H9 (cell line): ENCODE data around the gene TAAR8. TPM values are rescaled to one million over a fixed set of nuclear protein-coding genes. Genes with fewer than 3 reads are reported as not detected.

Experiments used
- DNase-seq: peaks from one replicate; pipeline ENCODE4 v3.0.0-alpha.2; 2017
- H2AFZ ChIP-seq: one replicate; pipeline ENCODE4 v1.6.1; 2013; ENCODE audit warnings: mild to moderate bottlenecking, low read length, control low read depth, moderate library complexity
- H2AK5ac ChIP-seq: 2 replicates; pipeline ENCODE4 v1.6.1; 2013; ENCODE audit warnings: low read length, control low read depth, mixed read lengths; ENCODE audit not compliant: insufficient read length
- H2BK120ac ChIP-seq: one replicate; pipeline ENCODE4 v1.6.1; 2013; ENCODE audit warnings: low read depth, mild to moderate bottlenecking, low read length, control low read depth, inconsistent platforms; ENCODE audit not compliant: poor library complexity, severe bottlenecking
- H2BK12ac ChIP-seq: 2 replicates; pipeline ENCODE4 v1.6.1; 2013; ENCODE audit warnings: low read length, control low read depth, mixed read lengths, low read depth; ENCODE audit not compliant: insufficient read length
- H2BK15ac ChIP-seq: 2 replicates; pipeline ENCODE4 v1.6.1; 2013; ENCODE audit warnings: low read depth, low read length, control low read depth
- H2BK20ac ChIP-seq: one replicate; pipeline ENCODE4 v1.6.1; 2013; ENCODE audit warnings: low read depth, mild to moderate bottlenecking, low read length, control low read depth, inconsistent platforms; ENCODE audit not compliant: poor library complexity, severe bottlenecking
- H2BK5ac ChIP-seq: 2 replicates; pipeline ENCODE4 v1.6.1; 2013; ENCODE audit warnings: low read length, control low read depth, mixed read lengths; ENCODE audit not compliant: insufficient read length
- H3K14ac ChIP-seq: 2 replicates; pipeline ENCODE4 v1.6.1; 2013; ENCODE audit warnings: low read length, control low read depth; ENCODE audit not compliant: insufficient read depth
- H3K18ac ChIP-seq: 2 replicates; pipeline ENCODE4 v1.6.1; 2013; ENCODE audit warnings: low read depth, mild to moderate bottlenecking, mixed read lengths, low read length, control low read depth; ENCODE audit not compliant: insufficient read length
- H3K23ac ChIP-seq: 2 replicates; pipeline ENCODE4 v1.6.1; 2013; ENCODE audit warnings: low read length, control low read depth, mixed read lengths, low read depth; ENCODE audit not compliant: insufficient read length
- H3K23me2 ChIP-seq: 2 replicates; pipeline ENCODE4 v1.6.1; 2013; ENCODE audit warnings: low read depth, mild to moderate bottlenecking, mixed read lengths, low read length, control low read depth; ENCODE audit not compliant: insufficient read length, poor library complexity, severe bottlenecking
- H3K27ac ChIP-seq: 2 replicates; pipeline ENCODE4 v1.5.1; 2013; ENCODE audit warnings: low read length, control low read depth, mixed read lengths, low read depth; ENCODE audit not compliant: insufficient read length
- H3K27me3 ChIP-seq: 2 replicates; pipeline ENCODE4 v1.6.1; 2013; ENCODE audit warnings: low read length, control low read depth, inconsistent platforms; ENCODE audit not compliant: insufficient read depth
- H3K4ac ChIP-seq: 2 replicates; pipeline ENCODE4 v1.6.1; 2013; ENCODE audit warnings: low read depth, mild to moderate bottlenecking, control low read depth, inconsistent platforms, low read length, moderate library complexity
- H3K4me1 ChIP-seq: 2 replicates; pipeline ENCODE4 v1.6.1; 2013; ENCODE audit warnings: low read length, control low read depth, inconsistent platforms; ENCODE audit not compliant: insufficient read depth
- H3K4me2 ChIP-seq: 2 replicates; pipeline ENCODE4 v1.6.1; 2013; ENCODE audit warnings: low read length, control low read depth, mixed read lengths; ENCODE audit not compliant: insufficient read length, insufficient read depth
- H3K56ac ChIP-seq: 2 replicates; pipeline ENCODE4 v1.6.1; 2013; ENCODE audit warnings: low read depth, mild to moderate bottlenecking, mixed read lengths, low read length, control low read depth; ENCODE audit not compliant: insufficient read length
- H3K79me1 ChIP-seq: 2 replicates; pipeline ENCODE4 v1.6.1; 2013; ENCODE audit warnings: low read depth, mild to moderate bottlenecking, moderate library complexity, low read length, control low read depth, inconsistent platforms; ENCODE audit not compliant: insufficient read depth, poor library complexity, severe bottlenecking
- H3K79me2 ChIP-seq: 2 replicates; pipeline ENCODE4 v1.6.1; 2013; ENCODE audit warnings: low read length, control low read depth, inconsistent platforms; ENCODE audit not compliant: insufficient read depth
- H3K9ac ChIP-seq: 2 replicates; pipeline ENCODE4 v1.6.1; 2013; ENCODE audit warnings: low read length, control low read depth, mixed read lengths; ENCODE audit not compliant: insufficient read length; ENCODE audit errors: extremely low read depth
- H3K9me3 ChIP-seq: one replicate; pipeline ENCODE4 v1.6.1; 2013; ENCODE audit warnings: low read depth, low read length, inconsistent platforms; ENCODE audit not compliant: control insufficient read depth
- H3T11ph ChIP-seq: one replicate; pipeline ENCODE4 v1.6.1; 2013; ENCODE audit warnings: mild to moderate bottlenecking, low read length, control low read depth, inconsistent platforms
- H4K20me1 ChIP-seq: one replicate; pipeline ENCODE4 v1.6.1; 2013; ENCODE audit not compliant: control insufficient read depth, insufficient read length, insufficient read depth
- H4K5ac ChIP-seq: 2 replicates; pipeline ENCODE4 v1.6.1; 2013; ENCODE audit warnings: low read depth, mild to moderate bottlenecking, mixed read lengths, low read length, control low read depth; ENCODE audit not compliant: insufficient read length
- H4K8ac ChIP-seq: replicated peaks from 2 replicates; pipeline ENCODE4 v1.6.1; 2013; ENCODE audit warnings: low read length, control low read depth, mixed read lengths, low read depth; ENCODE audit not compliant: insufficient read length
- H4K91ac ChIP-seq: 2 replicates; pipeline ENCODE4 v1.6.1; 2013; ENCODE audit warnings: low read depth, mild to moderate bottlenecking, moderate library complexity, mixed read lengths, low read length, control low read depth; ENCODE audit not compliant: insufficient read length
- H3K27ac Mint-ChIP-seq, 3 experiments: 2 replicates in 2 of 3; 3 replicates in 1 of 3; pipeline ENCODE4 v1.8.0; 2020 to 2021; ENCODE audit warnings: mixed read lengths in 3 of 3, mild to moderate bottlenecking in 1 of 3, moderate library complexity in 1 of 3
- H3K27me3 Mint-ChIP-seq: 2 replicates; pipeline ENCODE4 v1.8.0; 2021; ENCODE audit warnings: low read depth, mild to moderate bottlenecking, moderate library complexity, mixed read lengths
- H3K36me3 Mint-ChIP-seq, 3 experiments: 2 replicates in 2 of 3; 3 replicates in 1 of 3; pipeline ENCODE4 v1.8.0; 2020 to 2021; ENCODE audit warnings: low read depth in 3 of 3, mixed read lengths in 3 of 3; ENCODE audit not compliant: insufficient read depth in 1 of 3
- H3K4me1 Mint-ChIP-seq, 2 experiments: 2 replicates each; pipeline ENCODE4 v1.8.0; 2020; ENCODE audit warnings: mixed read lengths in 2 of 2
- H3K4me3 Mint-ChIP-seq, 2 experiments: 2 replicates in 1 of 2; 3 replicates in 1 of 2; pipeline ENCODE4 v1.8.0; 2020 to 2021; ENCODE audit warnings: mild to moderate bottlenecking in 2 of 2, mixed read lengths in 2 of 2, moderate library complexity in 1 of 2
- H3K9me3 Mint-ChIP-seq, 2 experiments: 2 replicates in 1 of 2; 3 replicates in 1 of 2; pipeline ENCODE4 v1.8.0; 2020; ENCODE audit warnings: mild to moderate bottlenecking in 2 of 2, mixed read lengths in 2 of 2, moderate library complexity in 1 of 2
- WGBS: extraction: QIAGEN DNeasy Blood & Tissue Kit; methylation state at CpG from one replicate; pipeline ENCODE4 v1.1.7; 2013; ENCODE audit warnings: missing lambda C conversion rate, low lambda C conversion rate, mixed read lengths; ENCODE audit not compliant: insufficient read length; ENCODE audit errors: extremely low coverage; 5-methylcytosine and 5-hydroxymethylcytosine counted together
- total RNA-seq: library from RNA; stranded (reverse); gene quantifications from 2 replicates; pipeline ENCODE4 v1.2.1, GENCODE V29; 2021
- TF ChIP-seq, protein P1 (sequence below): fragments of 200-600 bp; sonication (generic); conservative IDR thresholded peaks from 3 replicates; pipeline ENCODE4 v1.8.0; 2021; ENCODE audit warnings: antibody characterized with exemption, mild to moderate bottlenecking

The TAAR8 gene
- total RNA-seq, 1 experiment from 2014 or later = not detected

DNA sequence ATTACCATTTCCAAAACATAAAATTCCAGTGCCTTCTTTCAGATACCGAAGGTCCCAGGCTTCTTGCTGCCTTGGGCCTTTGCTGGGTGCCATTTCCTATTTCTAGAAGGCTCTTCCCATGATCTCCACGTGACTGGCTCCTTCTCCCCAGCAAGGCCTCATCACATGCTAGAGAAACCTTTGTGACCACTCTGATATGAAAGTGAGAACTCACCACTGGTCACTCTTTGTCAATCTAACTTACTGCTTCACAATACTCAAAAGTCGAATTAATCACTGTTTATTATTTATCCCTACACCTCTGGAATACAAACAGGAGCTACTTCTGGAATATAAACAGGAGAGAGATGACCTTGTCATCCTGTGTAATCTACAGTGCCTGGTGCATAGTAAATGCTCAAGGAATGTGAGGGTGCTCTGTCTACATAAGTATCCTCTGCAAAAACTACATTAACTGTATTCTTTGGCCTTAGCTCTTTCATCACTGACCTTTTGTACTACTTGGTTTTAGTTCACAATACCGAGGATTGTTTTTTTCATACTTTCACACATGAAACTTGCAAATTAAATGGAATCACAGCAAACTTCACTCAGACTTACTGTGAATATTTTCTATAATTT is 41.2 kb upstream of the TAAR8 start:
- H3K27me3 ChIP-seq = no peaks in the 10 kb centered on the region
- no peak overlapping the region for H3T11ph ChIP-seq
- WGBS = no CpG with 5 or more reads among the region's 4 CpGs
- no peak for DNase-seq
- H3K23ac ChIP-seq = no peak overlapping the region
- H4K91ac ChIP-seq = no peak overlapping the region
- Mint-ChIP-seq H3K9me3 (no peaks in the 10 kb centered on the region), H3K36me3 (peaks cover 0 to 9% (median 8%) of the 10 kb centered on the region in 3 experiments; a peak in 3 of 7 replicates), H3K4me3 (peak overlapping the region; percentile 91 to 92; a peak in 3 of 5 replicates), H3K27me3 (peaks cover 12% of the 10 kb centered on the region), H3K4me1 (peaks cover 16% of the 10 kb centered on the region in 2 experiments), H3K27ac (peak overlapping the region in 2 of 3 experiments; percentile 9 to 29; a peak in 3 of 7 replicates)
- no peaks in the 10 kb centered on the region for H3K9me3 ChIP-seq
- H3K4me1 ChIP-seq = no peaks in the 10 kb centered on the region; the same call in 1 of the 2 replicates
- no peak overlapping the region for H2BK12ac ChIP-seq
- H3K23me2 ChIP-seq = no peaks in the 10 kb centered on the region
- no peak overlapping the region for H3K4ac ChIP-seq
- H4K8ac ChIP-seq = no peak overlapping the region
- no peak overlapping the region for H3K56ac ChIP-seq
- H2AK5ac ChIP-seq = no peak overlapping the region
- no peak overlapping the region for H3K27ac ChIP-seq
- H3K4me2 ChIP-seq = no peak overlapping the region
- H2BK5ac ChIP-seq = no peak overlapping the region
- H2BK120ac ChIP-seq = no peak overlapping the region
- no peak overlapping the region for H4K5ac ChIP-seq
- H2AFZ ChIP-seq = no peak overlapping the region
- no peak overlapping the region for H2BK15ac ChIP-seq
- H2BK20ac ChIP-seq = no peak overlapping the region
- H3K14ac ChIP-seq = no peak overlapping the region
- peaks cover 3% of the 10 kb centered on the region for H3K79me1 ChIP-seq
- H4K20me1 ChIP-seq = no peaks in the 10 kb centered on the region
- TF ChIP-seq, protein P1, sequence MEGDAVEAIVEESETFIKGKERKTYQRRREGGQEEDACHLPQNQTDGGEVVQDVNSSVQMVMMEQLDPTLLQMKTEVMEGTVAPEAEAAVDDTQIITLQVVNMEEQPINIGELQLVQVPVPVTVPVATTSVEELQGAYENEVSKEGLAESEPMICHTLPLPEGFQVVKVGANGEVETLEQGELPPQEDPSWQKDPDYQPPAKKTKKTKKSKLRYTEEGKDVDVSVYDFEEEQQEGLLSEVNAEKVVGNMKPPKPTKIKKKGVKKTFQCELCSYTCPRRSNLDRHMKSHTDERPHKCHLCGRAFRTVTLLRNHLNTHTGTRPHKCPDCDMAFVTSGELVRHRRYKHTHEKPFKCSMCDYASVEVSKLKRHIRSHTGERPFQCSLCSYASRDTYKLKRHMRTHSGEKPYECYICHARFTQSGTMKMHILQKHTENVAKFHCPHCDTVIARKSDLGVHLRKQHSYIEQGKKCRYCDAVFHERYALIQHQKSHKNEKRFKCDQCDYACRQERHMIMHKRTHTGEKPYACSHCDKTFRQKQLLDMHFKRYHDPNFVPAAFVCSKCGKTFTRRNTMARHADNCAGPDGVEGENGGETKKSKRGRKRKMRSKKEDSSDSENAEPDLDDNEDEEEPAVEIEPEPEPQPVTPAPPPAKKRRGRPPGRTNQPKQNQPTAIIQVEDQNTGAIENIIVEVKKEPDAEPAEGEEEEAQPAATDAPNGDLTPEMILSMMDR = no peak
- peaks cover 4% of the 10 kb centered on the region; the same call in 1 of the 2 replicates for H3K79me2 ChIP-seq
- H3K9ac ChIP-seq = no peak overlapping the region
- H3K18ac ChIP-seq = no peak overlapping the region
